ENCODE data around the gene CPNE6. TPM values are rescaled to one million over a fixed set of nuclear protein-coding genes. Genes with fewer than 3 reads are reported as not detected.
A peak's percentile ranks its signal among the peaks of the same experiment; 100 is the strongest.

CPNE6 gene
- total and polyA plus RNA-seq, 2 of the 13 experiments (the other 11 are each of a cell fraction or from before 2014, with no cell fraction given) = not detected

- TF ChIP-seq ZBTB4 (CRISPR knock-in tag; IDR thresholded peaks at IDR 0.05; ENCODE audit: borderline replicate concordance) = no peak
- TF ChIP-seq CBX5 (CRISPR knock-in tag; IDR thresholded peaks at IDR 0.05; ENCODE audit: borderline replicate concordance) = no peak
- TF ChIP-seq HOMEZ (CRISPR knock-in tag; IDR thresholded peaks at IDR 0.05; ENCODE audit: low read depth) = 0 out of 2 replicates have a peak, but pooled peaks have one; percentile 25
- TF ChIP-seq ZNF547 (CRISPR knock-in tag; IDR thresholded peaks at IDR 0.05) = peak; percentile 69; the same call in 1 of the 2 replicates
- TF ChIP-seq TCF7 (IDR thresholded peaks at IDR 0.05; ENCODE audit: low read depth) = peak; percentile 55; the same call in 1 of the 2 replicates
- 0 out of 2 replicates have a peak, but pooled peaks have one; percentile 54 for TF ChIP-seq ZNF691 (CRISPR knock-in tag; IDR thresholded peaks at IDR 0.05; ENCODE audit: borderline replicate concordance, low read depth)
- TF ChIP-seq EP300 (IDR thresholded peaks at IDR 0.05; ENCODE audit: low read depth in 2 of 2, low read length in 2 of 2) = peak in 1 of 2 experiments; percentile 20; a peak in 1 of 4 replicates
- TF ChIP-seq EP300 (CRISPR knock-in tag; IDR thresholded peaks at IDR 0.05; ENCODE audit: borderline replicate concordance) = no peak
- TF ChIP-seq ZZZ3 (CRISPR knock-in tag; IDR thresholded peaks at IDR 0.05; ENCODE audit: borderline replicate concordance) = no peak
- TF ChIP-seq ZNF225 (CRISPR knock-in tag; IDR thresholded peaks at IDR 0.05) = peak; percentile 47; the same call in 1 of the 2 replicates
- TF ChIP-seq HES4 (CRISPR knock-in tag; IDR thresholded peaks at IDR 0.05; ENCODE audit: borderline replicate concordance) = no peak
- peak; percentile 47; the same call in 1 of the 2 replicates for TF ChIP-seq GABPB1 (CRISPR knock-in tag; IDR thresholded peaks at IDR 0.05)
- TF ChIP-seq HNF4A (CRISPR knock-in tag; IDR thresholded peaks at IDR 0.05) = peak; percentile 80
- TF ChIP-seq ZNF619 (CRISPR knock-in tag; IDR thresholded peaks at IDR 0.05) = 0 out of 2 replicates have a peak, but pooled peaks have one; percentile 48
- TF ChIP-seq ZNF768 (CRISPR knock-in tag; IDR thresholded peaks at IDR 0.05) = peak; percentile 50; the same call in 1 of the 2 replicates
- TF ChIP-seq ZFP91 (CRISPR knock-in tag; IDR thresholded peaks at IDR 0.05; ENCODE audit: borderline replicate concordance) = peak; percentile 64; the same call in 1 of the 2 replicates
- peak; percentile 91 for TF ChIP-seq NR2C2 (CRISPR knock-in tag; IDR thresholded peaks at IDR 0.05; ENCODE audit: borderline replicate concordance)
- 0 out of 2 replicates have a peak, but pooled peaks have one; percentile 33 for TF ChIP-seq ZNF572 (CRISPR knock-in tag; IDR thresholded peaks at IDR 0.05)
- no peak for TF ChIP-seq ZNF101 (CRISPR knock-in tag; IDR thresholded peaks at IDR 0.05; ENCODE audit: borderline replicate concordance, low read depth)
- TF ChIP-seq ZNF781 (CRISPR knock-in tag; IDR thresholded peaks at IDR 0.05; ENCODE audit: borderline replicate concordance, not compliant biosample characterization) = peak; percentile 34
These were observed 10.1 kb upstream of the CPNE6 start (continued) for GRCh38 chr14:24060984-24061913.

Data from HepG2 (cell line).